Astrocyte (in vitro differentiated cells and primary cell): ENCODE results near the gene VPS26C. TPM values are rescaled to one million over a fixed set of nuclear protein-coding genes. Genes with fewer than 3 reads are reported as not detected.
A peak's percentile ranks its signal among the peaks of the same experiment; 100 is the strongest.

Experiments used
- DNase-seq: peaks from one replicate; pipeline ENCODE4 v3.0.0-alpha.2; 2010; ENCODE audit warnings: low read depth
- FAIRE-seq: peaks from 2 replicates; lab custom pipeline; 2011; peaks lifted over from hg19 to GRCh38; lab: Jason Lieb, UNC
- H2AFZ ChIP-seq: 2 replicates; pipeline ENCODE4 v1.6.0; 2012; ENCODE audit warnings: low read depth, low read length, inconsistent platforms
- H3K27ac ChIP-seq: 2 replicates; pipeline ENCODE4 v1.5.1; 2011; ENCODE audit warnings: low read depth, low read length, inconsistent platforms
- H3K27me3 ChIP-seq: 2 replicates; pipeline ENCODE4 v1.6.0; 2011; ENCODE audit warnings: low read length, inconsistent platforms; ENCODE audit not compliant: insufficient read depth
- H3K36me3 ChIP-seq: 2 replicates; pipeline ENCODE4 v1.5.1; 2011; ENCODE audit warnings: low read length, inconsistent platforms; ENCODE audit not compliant: insufficient read depth
- H3K4me1 ChIP-seq: 2 replicates; pipeline ENCODE4 v1.5.1; 2011; ENCODE audit warnings: low read length, inconsistent platforms; ENCODE audit not compliant: insufficient read depth
- H3K4me2 ChIP-seq: 2 replicates; pipeline ENCODE4 v1.6.0; 2012; ENCODE audit warnings: low read length, inconsistent platforms
- H3K4me3 ChIP-seq: 2 replicates; pipeline ENCODE4 v1.5.1; 2011; ENCODE audit warnings: low read depth, mild to moderate bottlenecking, low read length, inconsistent platforms; ENCODE audit not compliant: insufficient read depth
- H3K79me2 ChIP-seq: 2 replicates; pipeline ENCODE4 v1.6.0; 2012; ENCODE audit warnings: mild to moderate bottlenecking, low read length, inconsistent platforms; ENCODE audit not compliant: insufficient read depth
- H3K9ac ChIP-seq: 2 replicates; pipeline ENCODE4 v1.6.0; 2012; ENCODE audit warnings: mild to moderate bottlenecking, low read length, inconsistent platforms
- H3K9me3 ChIP-seq: 2 replicates; pipeline ENCODE4 v1.5.1; 2012; ENCODE audit warnings: low read depth, mild to moderate bottlenecking, low read length, inconsistent platforms; ENCODE audit not compliant: insufficient read depth
- H4K20me1 ChIP-seq: 2 replicates; pipeline ENCODE4 v1.6.0; 2012; ENCODE audit warnings: low read length, inconsistent platforms; ENCODE audit not compliant: insufficient read depth
- H3K27ac Mint-ChIP-seq: one replicate; pipeline ENCODE4 v1.8.0; 2021; ENCODE audit warnings: mild to moderate bottlenecking, mixed read lengths; ENCODE audit not compliant: unreplicated experiment
- H3K27me3 Mint-ChIP-seq: one replicate; pipeline ENCODE4 v1.8.0; 2021; ENCODE audit warnings: low read depth, mixed read lengths; ENCODE audit not compliant: unreplicated experiment
- H3K36me3 Mint-ChIP-seq: one replicate; pipeline ENCODE4 v1.8.0; 2021; ENCODE audit warnings: low read depth, mixed read lengths; ENCODE audit not compliant: unreplicated experiment
- H3K4me1 Mint-ChIP-seq: one replicate; pipeline ENCODE4 v1.8.0; 2021; ENCODE audit warnings: low read depth, mixed read lengths; ENCODE audit not compliant: unreplicated experiment
- H3K4me3 Mint-ChIP-seq: one replicate; pipeline ENCODE4 v1.8.0; 2021; ENCODE audit warnings: mild to moderate bottlenecking, moderate library complexity, mixed read lengths; ENCODE audit not compliant: unreplicated experiment
- H3K9me3 Mint-ChIP-seq: one replicate; pipeline ENCODE4 v1.8.0; 2021; ENCODE audit warnings: mild to moderate bottlenecking, mixed read lengths; ENCODE audit not compliant: unreplicated experiment
- EZH2 ChIP-seq: IDR thresholded peaks from 2 replicates; pipeline ENCODE4 v1.6.1; 2012; ENCODE audit warnings: mild to moderate bottlenecking, low read length, inconsistent platforms; ENCODE audit not compliant: insufficient read depth
- total RNA-seq: library from RNA; stranded (reverse); gene quantifications from 2 replicates; pipeline ENCODE4 v1.2.1, GENCODE V29; 2021
- TF ChIP-seq, protein P1 (sequence below): IDR thresholded peaks from 2 replicates; pipeline ENCODE4 v1.5.1; 2011; ENCODE audit warnings: low read depth, mild to moderate bottlenecking, inconsistent platforms, low read length, moderate library complexity; ENCODE audit not compliant: insufficient read depth

Gene VPS26C
- total RNA-seq, 1 donor from 2014 or later, result 52.9 TPM

DNA sequence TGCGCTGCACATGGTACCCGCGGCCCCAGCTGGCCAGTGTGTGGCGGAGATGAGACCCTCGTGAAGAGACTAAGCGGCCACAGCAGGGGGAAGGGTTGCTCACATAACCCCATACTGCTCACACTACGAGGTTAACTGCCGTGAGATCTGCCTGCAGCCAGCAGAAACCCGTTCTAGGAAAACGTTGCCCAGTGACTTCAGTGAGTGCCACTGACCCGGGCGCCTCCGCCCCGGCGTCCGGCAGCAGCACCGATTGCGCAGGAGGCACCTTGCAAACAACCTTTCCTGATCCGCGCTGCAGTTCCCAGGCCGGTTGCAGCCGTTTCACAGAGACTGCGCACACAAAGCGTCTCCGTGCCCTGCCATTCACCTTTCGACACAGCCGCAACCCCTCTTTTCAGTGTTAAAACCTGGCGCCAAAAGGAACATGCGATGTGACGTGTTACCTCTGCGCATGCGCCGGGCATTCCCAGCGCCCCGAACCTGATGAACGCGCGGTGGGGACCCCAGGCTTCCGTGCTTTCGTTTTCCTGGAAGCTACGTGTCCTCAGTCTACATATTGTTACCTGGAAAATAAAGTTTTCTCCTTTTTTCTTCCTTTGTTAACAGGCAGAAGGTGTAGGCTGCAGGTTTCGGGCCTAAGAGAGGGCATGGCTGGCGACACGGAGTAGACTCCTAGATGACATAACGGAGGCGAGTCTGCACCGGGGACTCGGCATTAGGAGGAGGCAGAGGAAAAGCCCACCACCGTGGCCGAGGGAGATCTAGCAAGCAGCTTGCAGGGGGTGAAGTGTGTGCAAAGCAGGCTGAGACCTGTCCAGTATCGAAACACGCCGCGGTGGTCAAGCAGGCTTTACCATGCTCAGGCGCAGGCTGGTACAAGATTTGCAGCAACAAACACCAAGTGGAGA, 8.9 kb downstream of the VPS26C start:
- FAIRE-seq, result no peak
- H3K36me3 Mint-ChIP-seq, result peaks cover 8% of the 10 kb centered on the region
- H4K20me1 ChIP-seq, result peaks cover 29% of the 10 kb centered on the region

DNA sequence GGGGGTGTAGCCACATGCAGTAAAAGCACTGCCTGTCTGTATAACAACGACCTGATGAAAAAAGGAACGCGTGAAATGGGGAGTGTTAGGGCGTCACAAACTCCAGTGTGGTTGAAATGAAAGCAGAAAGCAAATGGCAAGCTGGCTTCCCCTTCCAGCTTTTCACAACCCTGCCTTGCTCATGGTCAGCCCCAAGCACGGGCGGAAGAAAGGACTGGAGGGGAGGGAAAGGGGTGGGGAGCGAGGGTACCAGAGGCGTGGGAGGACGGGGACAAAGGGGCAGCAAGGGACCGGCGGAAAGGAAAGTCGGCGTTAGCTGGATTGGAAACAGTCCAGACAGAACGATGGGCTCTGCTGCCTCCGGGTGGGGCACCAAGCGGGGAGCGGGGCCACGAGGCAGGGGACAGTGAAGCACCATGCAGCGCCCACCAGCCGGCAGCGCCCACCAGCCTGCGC, 9.6 kb downstream of the VPS26C start:
- H2AFZ ChIP-seq, result peak overlapping the region; percentile 82
- peak; percentile 24 for DNase-seq
- peaks cover 34% of the 10 kb centered on the region for H4K20me1 ChIP-seq

More for the DNA sequence above, 8.9 kb downstream of the VPS26C start:
- H3K4me1 Mint-ChIP-seq, result peaks cover 12% of the 10 kb centered on the region
- H3K9me3 ChIP-seq, result no peaks in the 10 kb centered on the region
- peak overlapping the region; percentile 82 for H2AFZ ChIP-seq
- peak overlapping the region; percentile 84 for H3K4me3 ChIP-seq
- peak overlapping the region; percentile 83 for H3K9ac ChIP-seq
- H3K27ac ChIP-seq, result peak overlapping the region; percentile 55
- no peaks in the 10 kb centered on the region for H3K27me3 Mint-ChIP-seq
- H3K4me3 Mint-ChIP-seq, result peak overlapping the region; percentile 74
- DNase-seq, result peak; percentile 34
- H3K36me3 ChIP-seq, result no peaks in the 10 kb centered on the region
- peaks cover 76% of the 10 kb centered on the region for H3K79me2 ChIP-seq
- TF ChIP-seq, protein P1, sequence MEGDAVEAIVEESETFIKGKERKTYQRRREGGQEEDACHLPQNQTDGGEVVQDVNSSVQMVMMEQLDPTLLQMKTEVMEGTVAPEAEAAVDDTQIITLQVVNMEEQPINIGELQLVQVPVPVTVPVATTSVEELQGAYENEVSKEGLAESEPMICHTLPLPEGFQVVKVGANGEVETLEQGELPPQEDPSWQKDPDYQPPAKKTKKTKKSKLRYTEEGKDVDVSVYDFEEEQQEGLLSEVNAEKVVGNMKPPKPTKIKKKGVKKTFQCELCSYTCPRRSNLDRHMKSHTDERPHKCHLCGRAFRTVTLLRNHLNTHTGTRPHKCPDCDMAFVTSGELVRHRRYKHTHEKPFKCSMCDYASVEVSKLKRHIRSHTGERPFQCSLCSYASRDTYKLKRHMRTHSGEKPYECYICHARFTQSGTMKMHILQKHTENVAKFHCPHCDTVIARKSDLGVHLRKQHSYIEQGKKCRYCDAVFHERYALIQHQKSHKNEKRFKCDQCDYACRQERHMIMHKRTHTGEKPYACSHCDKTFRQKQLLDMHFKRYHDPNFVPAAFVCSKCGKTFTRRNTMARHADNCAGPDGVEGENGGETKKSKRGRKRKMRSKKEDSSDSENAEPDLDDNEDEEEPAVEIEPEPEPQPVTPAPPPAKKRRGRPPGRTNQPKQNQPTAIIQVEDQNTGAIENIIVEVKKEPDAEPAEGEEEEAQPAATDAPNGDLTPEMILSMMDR, result no peak
- peak overlapping the region; percentile 67 for H3K27ac Mint-ChIP-seq
- H3K4me2 ChIP-seq, result peak overlapping the region; percentile 99
- no peaks in the 10 kb centered on the region for H3K27me3 ChIP-seq
- H3K9me3 Mint-ChIP-seq, result no peaks in the 10 kb centered on the region
- peaks cover 16% of the 10 kb centered on the region for H3K4me1 ChIP-seq

More for the DNA sequence above, 9.6 kb downstream of the VPS26C start:
- Mint-ChIP-seq H3K9me3 (no peaks in the 10 kb centered on the region), H3K27ac (peak overlapping the region; percentile 42), H3K4me3 (peak overlapping the region; percentile 74), H3K36me3 (peaks cover 8% of the 10 kb centered on the region), H3K27me3 (no peaks in the 10 kb centered on the region), H3K4me1 (peaks cover 12% of the 10 kb centered on the region)
- Histone ChIP-seq H3K27me3 (no peaks in the 10 kb centered on the region), H3K27ac (peak overlapping the region; percentile 55), H3K4me3 (peak overlapping the region; percentile 84), H3K79me2 (peaks cover 77% of the 10 kb centered on the region), H3K4me2 (peak overlapping the region; percentile 99), H3K4me1 (peaks cover 16% of the 10 kb centered on the region), H3K36me3 (no peaks in the 10 kb centered on the region), H3K9me3 (no peaks in the 10 kb centered on the region), H3K9ac (peak overlapping the region; percentile 83)
- FAIRE-seq, result no peak
- no peak for TF ChIP-seq EZH2
- TF ChIP-seq, protein P1, result no peak
